ENCODE data around the gene AOC3. TPM values are rescaled to one million over a fixed set of nuclear protein-coding genes. Genes with fewer than 3 reads are reported as not detected.

Gene AOC3
- total and polyA plus RNA-seq, 2 donors from 2014 or later: 15.1 to 40.6 TPM

DNA sequence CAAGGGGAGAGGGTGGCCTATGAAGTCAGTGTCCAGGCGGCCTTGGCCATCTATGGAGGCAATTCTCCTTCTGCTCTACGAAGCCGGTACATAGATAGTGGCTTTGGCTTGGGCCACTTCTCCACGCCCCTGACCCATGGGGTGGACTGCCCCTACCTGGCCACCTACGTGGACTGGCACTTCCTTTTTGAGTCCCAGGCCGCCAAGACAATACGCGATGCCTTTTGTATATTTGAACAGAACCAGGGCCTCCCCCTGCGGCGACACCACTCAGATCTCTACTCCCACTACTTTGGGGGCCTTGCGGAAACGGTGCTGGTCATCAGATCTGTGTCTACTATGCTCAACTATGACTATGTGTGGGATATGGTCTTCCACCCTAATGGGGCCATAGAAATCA is 17.3 kb downstream of the AOC3 start:
- FAIRE-seq (no peak), DNase-seq (peak in 1 of 5 donors; percentile 34)
- H3K27me3 ChIP-seq (ENCODE audit: control insufficient read depth, insufficient read depth, low read length): no peaks in the 10 kb centered on the region
- peaks cover 0 to 11% (median 8%) of the 10 kb centered on the region in 3 donors for H3K4me1 ChIP-seq (ENCODE audit: control insufficient read depth in 2 of 3, insufficient read depth in 2 of 3, low read depth in 1 of 3, low read length in 3 of 3)
- no peak overlapping the region for H3K4me3 ChIP-seq (ENCODE audit: low read length in 3 of 3)
- no peak overlapping the region for H3K27ac ChIP-seq (ENCODE audit: low read depth in 2 of 2, low read length in 2 of 2)
- no peak overlapping the region for H3K9ac ChIP-seq (ENCODE audit: low read length in 3 of 3)
- H3K36me3 ChIP-seq (ENCODE audit: control insufficient read depth in 2 of 3, insufficient read depth in 3 of 3, low read length in 3 of 3): peaks cover 0 to 3% (median 0%) of the 10 kb centered on the region in 3 donors
- TF ChIP-seq, protein P1, sequence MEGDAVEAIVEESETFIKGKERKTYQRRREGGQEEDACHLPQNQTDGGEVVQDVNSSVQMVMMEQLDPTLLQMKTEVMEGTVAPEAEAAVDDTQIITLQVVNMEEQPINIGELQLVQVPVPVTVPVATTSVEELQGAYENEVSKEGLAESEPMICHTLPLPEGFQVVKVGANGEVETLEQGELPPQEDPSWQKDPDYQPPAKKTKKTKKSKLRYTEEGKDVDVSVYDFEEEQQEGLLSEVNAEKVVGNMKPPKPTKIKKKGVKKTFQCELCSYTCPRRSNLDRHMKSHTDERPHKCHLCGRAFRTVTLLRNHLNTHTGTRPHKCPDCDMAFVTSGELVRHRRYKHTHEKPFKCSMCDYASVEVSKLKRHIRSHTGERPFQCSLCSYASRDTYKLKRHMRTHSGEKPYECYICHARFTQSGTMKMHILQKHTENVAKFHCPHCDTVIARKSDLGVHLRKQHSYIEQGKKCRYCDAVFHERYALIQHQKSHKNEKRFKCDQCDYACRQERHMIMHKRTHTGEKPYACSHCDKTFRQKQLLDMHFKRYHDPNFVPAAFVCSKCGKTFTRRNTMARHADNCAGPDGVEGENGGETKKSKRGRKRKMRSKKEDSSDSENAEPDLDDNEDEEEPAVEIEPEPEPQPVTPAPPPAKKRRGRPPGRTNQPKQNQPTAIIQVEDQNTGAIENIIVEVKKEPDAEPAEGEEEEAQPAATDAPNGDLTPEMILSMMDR (IDR thresholded peaks at IDR 0.05; ENCODE audit: borderline replicate concordance, extremely low read depth, insufficient read depth): no peak
- intact Hi-C loops (cut with DNase I): no loop called here
- H3K9me3 ChIP-seq (ENCODE audit: control insufficient read depth in 2 of 3, insufficient read depth in 1 of 3, low read length in 3 of 3): no peaks in the 10 kb centered on the region

DNA sequence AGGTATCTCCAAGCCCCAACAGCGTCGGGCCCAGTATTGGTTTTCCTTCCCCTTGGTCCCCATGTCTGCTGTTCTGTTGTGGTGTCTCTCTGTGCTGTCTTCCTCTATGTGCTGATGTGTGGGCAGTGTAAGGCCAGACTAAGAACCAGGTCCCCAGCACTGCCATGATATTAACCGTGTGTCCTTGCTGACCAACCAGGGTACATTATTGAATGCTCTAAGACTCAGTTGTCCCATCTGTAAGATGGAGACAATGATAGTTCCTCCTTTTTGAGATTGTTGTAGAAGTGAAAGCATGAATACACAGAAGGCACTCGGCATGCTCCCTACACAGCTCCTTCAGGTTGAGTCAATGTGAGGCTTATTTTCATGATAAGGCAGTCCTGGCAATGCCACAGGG is 20.6 kb downstream of the AOC3 start:
- no peaks in the 10 kb centered on the region for H3K9me3 ChIP-seq (ENCODE audit: control insufficient read depth in 2 of 3, insufficient read depth in 1 of 3, low read length in 3 of 3)
- no peak overlapping the region for H3K9ac ChIP-seq (ENCODE audit: low read length in 3 of 3)
- no peak overlapping the region for H3K4me3 ChIP-seq (ENCODE audit: low read length in 3 of 3)
- peaks cover 0 to 3% (median 0%) of the 10 kb centered on the region in 3 donors for H3K36me3 ChIP-seq (ENCODE audit: control insufficient read depth in 2 of 3, insufficient read depth in 3 of 3, low read length in 3 of 3)
- H3K4me1 ChIP-seq (ENCODE audit: control insufficient read depth in 2 of 3, insufficient read depth in 2 of 3, low read depth in 1 of 3, low read length in 3 of 3): no peaks in the 10 kb centered on the region
- no peak for FAIRE-seq
- intact Hi-C loops (cut with DNase I): no loop called here
- TF ChIP-seq, protein P1 (IDR thresholded peaks at IDR 0.05; ENCODE audit: borderline replicate concordance, extremely low read depth, insufficient read depth): no peak
- DNase-seq: peak in 1 of 5 donors; percentile 22
- H3K27me3 ChIP-seq (ENCODE audit: control insufficient read depth, insufficient read depth, low read length): no peaks in the 10 kb centered on the region
- H3K27ac ChIP-seq (ENCODE audit: low read depth in 2 of 2, low read length in 2 of 2): no peak overlapping the region

DNA sequence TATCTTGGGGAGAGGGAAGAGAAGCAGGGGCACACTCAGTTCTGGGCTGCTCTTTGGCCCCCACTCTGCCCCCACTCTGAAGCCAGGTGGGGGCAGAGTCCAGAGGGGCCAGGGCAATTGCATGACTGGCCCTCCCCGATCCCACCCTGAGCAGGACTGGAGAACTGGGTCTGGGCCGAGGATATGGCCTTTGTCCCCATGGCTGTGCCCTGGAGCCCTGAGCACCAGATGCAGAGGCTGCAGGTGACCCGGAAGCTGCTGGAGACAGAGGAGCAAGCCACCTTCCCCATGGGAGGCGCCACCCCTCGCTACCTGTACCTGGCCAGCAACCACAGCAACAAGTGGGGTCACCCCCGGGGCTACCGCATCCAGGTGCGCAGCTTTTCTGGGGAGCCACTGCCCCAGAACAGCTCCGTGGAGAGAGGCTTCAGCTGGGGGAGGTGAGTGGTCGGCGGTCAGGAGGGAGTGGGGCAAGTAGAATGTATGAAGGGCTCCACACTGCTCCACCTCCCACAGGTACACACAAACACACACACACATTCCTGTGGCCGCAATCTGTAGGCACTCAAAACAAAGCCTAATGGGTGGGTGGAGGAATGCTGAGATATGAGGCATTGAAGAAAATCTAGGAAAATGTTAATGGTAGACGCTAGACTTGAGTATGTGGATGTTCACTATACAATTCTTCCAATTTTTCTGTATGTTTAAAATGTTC is 21.4 kb downstream of the AOC3 start:
- DNase-seq (peak in 1 of 5 donors; percentile 44), FAIRE-seq (no peak)
- peaks cover 0 to 4% (median 0%) of the 10 kb centered on the region in 3 donors for H3K4me1 ChIP-seq (ENCODE audit: control insufficient read depth in 2 of 3, insufficient read depth in 2 of 3, low read depth in 1 of 3, low read length in 3 of 3)
- TF ChIP-seq, protein P1 (IDR thresholded peaks at IDR 0.05; ENCODE audit: borderline replicate concordance, extremely low read depth, insufficient read depth): no peak
- intact Hi-C loops (cut with DNase I): no loop called here
- no peak overlapping the region for H3K9ac ChIP-seq (ENCODE audit: low read length in 3 of 3)
- H3K9me3 ChIP-seq (ENCODE audit: control insufficient read depth in 2 of 3, insufficient read depth in 1 of 3, low read length in 3 of 3): no peaks in the 10 kb centered on the region
- no peak overlapping the region for H3K4me3 ChIP-seq (ENCODE audit: low read length in 3 of 3)
- no peak overlapping the region for H3K27ac ChIP-seq (ENCODE audit: low read depth in 2 of 2, low read length in 2 of 2)
- no peaks in the 10 kb centered on the region for H3K27me3 ChIP-seq (ENCODE audit: control insufficient read depth, insufficient read depth, low read length)
- peaks cover 0 to 3% (median 0%) of the 10 kb centered on the region in 3 donors for H3K36me3 ChIP-seq (ENCODE audit: control insufficient read depth in 2 of 3, insufficient read depth in 3 of 3, low read length in 3 of 3)
